Measurements from ENCODE around the gene VGLL4. TPM values are rescaled to one million over a fixed set of nuclear protein-coding genes. Genes with fewer than 3 reads are reported as not detected.

Gene VGLL4
- polyA plus RNA-seq, 1 donor (not counting 4 experiments of a cell fraction or from before 2014, with no cell fraction given), result 32.6 TPM

- no peak overlapping the region for H3K4me3 ChIP-seq (ENCODE audit: control insufficient read depth in 2 of 3, extremely low read depth in 1 of 3, insufficient read depth in 2 of 3, low read depth in 1 of 3, low read length in 3 of 3)
- DNase-seq (ENCODE audit: low read depth, low spot score), result no peak
- no peak overlapping the region for H2AFZ ChIP-seq (ENCODE audit: control insufficient read depth, low read length)
- no peak for TF ChIP-seq CTCF (optimal IDR thresholded peaks at IDR 0.05 in 1 of 3, IDR thresholded peaks at IDR 0.05 in 1 of 3, conservative IDR thresholded peaks at IDR 0.05 in 1 of 3; ENCODE audit: extremely low read depth in 1 of 3, insufficient read depth in 2 of 3, low read length in 3 of 3)
- no peak for TF ChIP-seq EZH2 (IDR thresholded peaks at IDR 0.05; ENCODE audit: low read length)
- H3K4me1 ChIP-seq (ENCODE audit: control insufficient read depth, extremely low read depth, insufficient read depth, low read length), result no peaks in the 10 kb centered on the region
- H3K9ac ChIP-seq (ENCODE audit: control insufficient read depth, extremely low read depth, insufficient read depth, low read length), result no peak overlapping the region
- H3K36me3 ChIP-seq (ENCODE audit: control insufficient read depth in 2 of 2, extremely low read depth in 1 of 2, insufficient read depth in 2 of 2, low read length in 2 of 2), result no peaks in the 10 kb centered on the region
- dilution Hi-C loops (cut with MboI; ENCODE audit: extremely low pct_ligation_motif_present, low sequenced_read_pairs), result no loop called here
- FAIRE-seq, result no peak
- H3K27me3 ChIP-seq (ENCODE audit: control insufficient read depth, extremely low read depth, insufficient read depth, low read length), result no peaks in the 10 kb centered on the region
- peaks cover 2% of the 10 kb centered on the region for H3K9me1 ChIP-seq (ENCODE audit: control insufficient read depth, extremely low read depth, insufficient read depth, low read length)
- H3K9me3 ChIP-seq (ENCODE audit: control insufficient read depth, low read depth, low read length), result no peaks in the 10 kb centered on the region
- H3K79me2 ChIP-seq (ENCODE audit: control insufficient read depth, insufficient read depth, low read length), result peaks cover 89% of the 10 kb centered on the region
- no peak overlapping the region for H3K27ac ChIP-seq (ENCODE audit: control insufficient read depth, insufficient read depth, low read length)
- no peak overlapping the region for H3K4me2 ChIP-seq (ENCODE audit: control insufficient read depth, extremely low read depth, insufficient read depth, low read depth, low read length)
- H4K20me1 ChIP-seq (ENCODE audit: control insufficient read depth, extremely low read depth, insufficient read depth, low read length), result peaks cover 8% of the 10 kb centered on the region
These were observed 10.7 kb downstream of the VGLL4 start for GRCh38 chr3:11632966-11633365.

GRCh38 chr3:11632564-11632963 lies 11.2 kb downstream of the VGLL4 start:
- H3K36me3 ChIP-seq (ENCODE audit: control insufficient read depth in 2 of 2, extremely low read depth in 1 of 2, insufficient read depth in 2 of 2, low read length in 2 of 2), result no peaks in the 10 kb centered on the region
- no peaks in the 10 kb centered on the region for H3K27me3 ChIP-seq (ENCODE audit: control insufficient read depth, extremely low read depth, insufficient read depth, low read length)
- peaks cover 8% of the 10 kb centered on the region for H4K20me1 ChIP-seq (ENCODE audit: control insufficient read depth, extremely low read depth, insufficient read depth, low read length)
- no peak overlapping the region for H3K4me2 ChIP-seq (ENCODE audit: control insufficient read depth, extremely low read depth, insufficient read depth, low read depth, low read length)
- no peaks in the 10 kb centered on the region for H3K9me3 ChIP-seq (ENCODE audit: control insufficient read depth, low read depth, low read length)
- no peak overlapping the region for H3K27ac ChIP-seq (ENCODE audit: control insufficient read depth, insufficient read depth, low read length)
- no peak overlapping the region for H3K4me3 ChIP-seq (ENCODE audit: control insufficient read depth in 2 of 3, extremely low read depth in 1 of 3, insufficient read depth in 2 of 3, low read depth in 1 of 3, low read length in 3 of 3)
- no peak for FAIRE-seq
- TF ChIP-seq CTCF (optimal IDR thresholded peaks at IDR 0.05 in 1 of 3, IDR thresholded peaks at IDR 0.05 in 1 of 3, conservative IDR thresholded peaks at IDR 0.05 in 1 of 3; ENCODE audit: extremely low read depth in 1 of 3, insufficient read depth in 2 of 3, low read length in 3 of 3) (no peak), EZH2 (IDR thresholded peaks at IDR 0.05; ENCODE audit: low read length) (no peak)
- H3K9me1 ChIP-seq (ENCODE audit: control insufficient read depth, extremely low read depth, insufficient read depth, low read length), result peaks cover 2% of the 10 kb centered on the region
- H3K79me2 ChIP-seq (ENCODE audit: control insufficient read depth, insufficient read depth, low read length), result peaks cover 88% of the 10 kb centered on the region
- dilution Hi-C loops (cut with MboI; ENCODE audit: extremely low pct_ligation_motif_present, low sequenced_read_pairs), result no loop called here
- H2AFZ ChIP-seq (ENCODE audit: control insufficient read depth, low read length), result no peak overlapping the region
- no peak for DNase-seq (ENCODE audit: low read depth, low spot score)
- no peaks in the 10 kb centered on the region for H3K4me1 ChIP-seq (ENCODE audit: control insufficient read depth, extremely low read depth, insufficient read depth, low read length)
- H3K9ac ChIP-seq (ENCODE audit: control insufficient read depth, extremely low read depth, insufficient read depth, low read length), result no peak overlapping the region

All from keratinocyte (primary cell).